Measurements from ENCODE around the gene CTNNA2.

CTNNA2 gene

GRCh38 chr2:79715338-79715737 is 202.5 kb downstream of the CTNNA2 start:
- no peak for DNase-seq

- no peak for DNase-seq
Measured at GRCh38 chr2:79716266-79716665, 203.4 kb downstream of the CTNNA2 start.

GRCh38 chr2:79717364-79718007 is 204.6 kb downstream of the CTNNA2 start:
- no peak for DNase-seq

GRCh38 chr2:79721061-79721460 is 208.2 kb downstream of the CTNNA2 start:
- DNase-seq: no peak

GRCh38 chr2:79721966-79722365 is 209.1 kb downstream of the CTNNA2 start:
- DNase-seq: no peak

- DNase-seq: no peak
Measured at GRCh38 chr2:79723830-79724229, 211.0 kb downstream of the CTNNA2 start.

GRCh38 chr2:79729532-79729931 is 216.7 kb downstream of the CTNNA2 start:
- no peak for DNase-seq

GRCh38 chr2:79734518-79734917 is 221.7 kb downstream of the CTNNA2 start:
- no peak for DNase-seq

GRCh38 chr2:79740879-79741443 is 228.1 kb downstream of the CTNNA2 start:
- DNase-seq: no peak

- DNase-seq: no peak
Measured at GRCh38 chr2:79750321-79750720, 237.5 kb downstream of the CTNNA2 start.

- no peak for DNase-seq
Measured at GRCh38 chr2:79757526-79757925, 244.7 kb downstream of the CTNNA2 start.

GRCh38 chr2:79758042-79758441 is 245.2 kb downstream of the CTNNA2 start:
- DNase-seq: no peak

- no peak for DNase-seq
Measured at GRCh38 chr2:79758749-79759282, 246.0 kb downstream of the CTNNA2 start.

GRCh38 chr2:79770926-79771325 is 258.1 kb downstream of the CTNNA2 start:
- no peak for DNase-seq

- no peak for DNase-seq
Measured at GRCh38 chr2:79771493-79771892, 258.6 kb downstream of the CTNNA2 start.

- DNase-seq: no peak
Measured at GRCh38 chr2:79774016-79774415, 261.2 kb downstream of the CTNNA2 start.

- DNase-seq: no peak
Measured at GRCh38 chr2:79776461-79776860, 263.6 kb downstream of the CTNNA2 start.

- no peak for DNase-seq
Measured at GRCh38 chr2:79780781-79781180, 267.9 kb downstream of the CTNNA2 start.

GRCh38 chr2:79782576-79783452 is 270.0 kb downstream of the CTNNA2 start:
- DNase-seq: no peak

GRCh38 chr2:79788952-79789651 is 276.3 kb downstream of the CTNNA2 start:
- no peak for DNase-seq

- DNase-seq: no peak
Measured at GRCh38 chr2:79789811-79790210, 277.0 kb downstream of the CTNNA2 start.

- DNase-seq: no peak
Measured at GRCh38 chr2:79792090-79792489, 279.2 kb downstream of the CTNNA2 start.

GRCh38 chr2:79793006-79793405 is 280.2 kb downstream of the CTNNA2 start:
- no peak for DNase-seq

Measured in activated effector memory CD4-positive, alpha-beta T cell treated with Interleukin-2 at 50 U/mL for 16 hours (primary cell).